ENCODE results near the gene PLXNA3. TPM values are rescaled to one million over a fixed set of nuclear protein-coding genes. Genes with fewer than 3 reads are reported as not detected.

Gene PLXNA3
- total RNA-seq, 1 donor from 2014 or later = 4.3 TPM

DNA sequence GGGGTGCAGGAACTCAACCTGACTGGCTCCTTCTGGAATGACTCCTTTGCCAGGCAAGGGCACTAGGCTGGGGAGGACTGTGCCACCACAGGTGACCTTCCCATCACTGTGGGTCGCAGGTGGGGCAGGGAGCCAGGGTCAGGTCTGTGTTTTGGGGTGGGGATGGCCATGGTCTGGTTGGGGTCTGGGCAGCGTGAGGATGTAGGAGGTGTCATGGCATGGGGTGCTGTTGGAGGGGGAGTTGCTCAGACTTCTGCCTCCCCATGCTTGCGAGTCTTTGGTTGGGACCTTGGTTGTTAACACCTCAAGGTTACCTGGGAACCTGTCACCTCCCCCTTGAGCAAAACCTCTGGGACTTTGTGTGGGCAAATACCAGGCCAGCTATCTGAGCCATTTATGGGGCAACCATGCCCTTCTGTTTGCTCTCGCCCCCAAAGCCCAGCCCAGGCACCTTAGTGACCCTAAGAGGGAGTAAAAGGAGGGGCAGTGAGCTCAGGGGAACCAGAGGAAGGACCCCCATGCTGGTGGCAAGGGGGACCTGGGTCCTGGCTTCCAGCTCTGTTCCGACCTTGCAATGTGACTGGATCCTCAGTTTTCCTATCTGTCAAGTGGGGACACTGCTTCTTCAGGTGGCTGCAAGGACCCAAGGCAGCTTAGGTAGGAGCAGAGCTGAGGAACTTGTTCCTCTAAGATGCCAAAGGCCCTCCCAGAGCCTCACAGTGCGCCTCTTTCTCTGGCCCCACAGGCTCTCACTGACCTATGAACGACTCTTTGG lies 23.5 kb upstream of the PLXNA3 start:
- Histone ChIP-seq H3F3A (ENCODE audit: low read depth) (peaks cover 8% of the 10 kb centered on the region), H3K9me3 (ENCODE audit: low read depth) (no peaks in the 10 kb centered on the region), H3K4me2 (no peak overlapping the region), H3K4me3 (no peak overlapping the region), H3K27ac (no peak overlapping the region), H2AFZ (replicated peaks) (no peak overlapping the region), H3K36me3 (no peaks in the 10 kb centered on the region), H4K20me1 (ENCODE audit: low read depth) (peaks cover 20% of the 10 kb centered on the region), H3K79me2 (ENCODE audit: low read depth) (peaks cover 25% of the 10 kb centered on the region), H3K9ac (no peak overlapping the region), H3K4me1 (no peaks in the 10 kb centered on the region), H3K27me3 (no peaks in the 10 kb centered on the region)
- Mint-ChIP-seq H3K4me3 (no peak overlapping the region), H3K4me1 (peaks cover 16% of the 10 kb centered on the region), H3K27me3 (ENCODE audit: insufficient read depth, low read depth) (peaks cover 18% of the 10 kb centered on the region), H3K27ac (no peak overlapping the region), H3K9me3 (peaks cover 30% of the 10 kb centered on the region), H3K36me3 (peaks cover 10% of the 10 kb centered on the region)
- TF ChIP-seq EZH2phosphoT487 (IDR thresholded peaks at IDR 0.05) = no peak
- TF ChIP-seq, protein P1, sequence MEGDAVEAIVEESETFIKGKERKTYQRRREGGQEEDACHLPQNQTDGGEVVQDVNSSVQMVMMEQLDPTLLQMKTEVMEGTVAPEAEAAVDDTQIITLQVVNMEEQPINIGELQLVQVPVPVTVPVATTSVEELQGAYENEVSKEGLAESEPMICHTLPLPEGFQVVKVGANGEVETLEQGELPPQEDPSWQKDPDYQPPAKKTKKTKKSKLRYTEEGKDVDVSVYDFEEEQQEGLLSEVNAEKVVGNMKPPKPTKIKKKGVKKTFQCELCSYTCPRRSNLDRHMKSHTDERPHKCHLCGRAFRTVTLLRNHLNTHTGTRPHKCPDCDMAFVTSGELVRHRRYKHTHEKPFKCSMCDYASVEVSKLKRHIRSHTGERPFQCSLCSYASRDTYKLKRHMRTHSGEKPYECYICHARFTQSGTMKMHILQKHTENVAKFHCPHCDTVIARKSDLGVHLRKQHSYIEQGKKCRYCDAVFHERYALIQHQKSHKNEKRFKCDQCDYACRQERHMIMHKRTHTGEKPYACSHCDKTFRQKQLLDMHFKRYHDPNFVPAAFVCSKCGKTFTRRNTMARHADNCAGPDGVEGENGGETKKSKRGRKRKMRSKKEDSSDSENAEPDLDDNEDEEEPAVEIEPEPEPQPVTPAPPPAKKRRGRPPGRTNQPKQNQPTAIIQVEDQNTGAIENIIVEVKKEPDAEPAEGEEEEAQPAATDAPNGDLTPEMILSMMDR (IDR thresholded peaks at IDR 0.05) = no peak
- TF ChIP-seq EZH2 (IDR thresholded peaks at IDR 0.05) = no peak
- DNase-seq (ENCODE audit: low spot score) = no peak

DNA sequence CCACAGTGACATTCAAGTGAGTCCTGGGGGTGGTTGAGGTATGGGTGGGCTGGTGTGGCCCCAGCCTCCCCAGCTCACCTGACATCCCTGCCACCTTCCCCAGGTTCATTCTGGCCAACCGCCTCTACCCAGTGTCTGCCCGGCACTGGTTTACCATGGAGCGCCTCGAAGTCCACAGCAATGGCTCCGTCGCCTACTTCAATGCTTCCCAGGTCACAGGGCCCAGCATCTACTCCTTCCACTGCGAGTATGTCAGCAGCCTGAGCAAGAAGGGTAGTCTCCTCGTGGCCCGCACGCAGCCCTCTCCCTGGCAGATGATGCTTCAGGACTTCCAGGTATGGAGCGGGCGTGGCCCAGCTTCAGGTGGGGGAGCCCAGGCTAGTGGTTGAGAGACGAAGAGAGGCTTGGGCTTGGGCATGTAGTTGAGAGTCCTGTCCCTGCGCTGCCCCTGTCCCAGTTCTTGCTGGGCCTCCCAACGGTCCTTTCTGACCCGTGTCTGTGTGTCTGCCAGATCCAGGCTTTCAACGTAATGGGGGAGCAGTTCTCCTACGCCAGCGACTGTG lies 22.8 kb upstream of the PLXNA3 start:
- Mint-ChIP-seq H3K27me3 (ENCODE audit: insufficient read depth, low read depth) (peaks cover 19% of the 10 kb centered on the region), H3K27ac (no peak overlapping the region), H3K36me3 (peaks cover 11% of the 10 kb centered on the region), H3K4me1 (peaks cover 13% of the 10 kb centered on the region), H3K4me3 (peak overlapping the region; percentile 87), H3K9me3 (peaks cover 29% of the 10 kb centered on the region)
- H3K4me1 ChIP-seq = no peaks in the 10 kb centered on the region
- no peaks in the 10 kb centered on the region for H3K27me3 ChIP-seq
- no peak for DNase-seq (ENCODE audit: low spot score)
- no peaks in the 10 kb centered on the region for H3K9me3 ChIP-seq (ENCODE audit: low read depth)
- peaks cover 32% of the 10 kb centered on the region for H3K79me2 ChIP-seq (ENCODE audit: low read depth)
- no peak overlapping the region for H3K4me2 ChIP-seq
- peaks cover 8% of the 10 kb centered on the region for H3F3A ChIP-seq (ENCODE audit: low read depth)
- no peak overlapping the region for H3K27ac ChIP-seq
- H4K20me1 ChIP-seq (ENCODE audit: low read depth) = peaks cover 26% of the 10 kb centered on the region
- H2AFZ ChIP-seq (replicated peaks) = no peak overlapping the region
- no peak overlapping the region for H3K4me3 ChIP-seq
- no peaks in the 10 kb centered on the region for H3K36me3 ChIP-seq
- H3K9ac ChIP-seq = no peak overlapping the region
- TF ChIP-seq EZH2 (IDR thresholded peaks at IDR 0.05) (no peak), EZH2phosphoT487 (IDR thresholded peaks at IDR 0.05) (no peak)
- TF ChIP-seq, protein P1 (IDR thresholded peaks at IDR 0.05) = no peak

DNA sequence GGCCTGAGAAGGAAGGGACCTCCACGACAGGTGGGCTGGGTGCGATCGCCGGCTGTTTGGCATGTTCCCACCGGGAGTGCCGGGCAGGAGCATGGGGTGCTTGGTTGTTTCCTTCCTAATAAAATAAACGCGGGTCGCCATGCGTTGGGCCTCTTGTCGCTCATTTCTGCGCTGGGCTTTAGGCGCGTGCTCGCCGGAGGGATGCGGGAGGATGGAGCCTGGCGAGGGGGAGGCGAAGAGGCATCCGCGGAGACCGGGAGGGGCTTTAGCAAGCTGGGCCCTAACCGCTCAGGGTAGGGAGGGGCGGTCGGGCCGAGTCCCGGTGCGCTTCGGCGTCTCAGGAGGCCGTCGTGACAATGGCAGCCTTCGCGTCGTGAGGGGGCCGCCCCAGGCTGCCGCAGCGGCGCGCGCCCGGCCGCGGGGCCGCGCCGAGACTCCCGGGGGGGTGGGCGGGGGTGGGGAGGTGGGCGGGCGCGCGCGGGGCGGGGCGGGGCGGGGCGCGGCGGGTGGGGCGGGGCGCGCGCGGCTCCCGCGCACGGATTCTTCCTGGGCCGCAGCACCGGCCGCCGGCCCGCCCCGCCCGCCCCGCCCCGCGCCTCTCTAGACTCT lies 21.6 kb upstream of the PLXNA3 start:
- H3K9me3 Mint-ChIP-seq = peaks cover 28% of the 10 kb centered on the region
- H3K9me3 ChIP-seq (ENCODE audit: low read depth) = no peaks in the 10 kb centered on the region
- peak overlapping the region; percentile 87 for H3K4me3 Mint-ChIP-seq
- H3K4me1 Mint-ChIP-seq = peaks cover 10% of the 10 kb centered on the region
- TF ChIP-seq, protein P1 (IDR thresholded peaks at IDR 0.05) = no peak
- TF ChIP-seq EZH2phosphoT487 (IDR thresholded peaks at IDR 0.05) = no peak
- no peak for TF ChIP-seq EZH2 (IDR thresholded peaks at IDR 0.05)
- no peaks in the 10 kb centered on the region for H3K4me1 ChIP-seq
- H2AFZ ChIP-seq (replicated peaks) = no peak overlapping the region
- H3K27me3 Mint-ChIP-seq (ENCODE audit: insufficient read depth, low read depth) = peaks cover 16% of the 10 kb centered on the region
- H3K4me2 ChIP-seq = peak overlapping the region; percentile 86
- peaks cover 33% of the 10 kb centered on the region for H4K20me1 ChIP-seq (ENCODE audit: low read depth)
- peaks cover 6% of the 10 kb centered on the region for H3K36me3 Mint-ChIP-seq
- peak overlapping the region; percentile 71 for H3K4me3 ChIP-seq
- H3K36me3 ChIP-seq = no peaks in the 10 kb centered on the region
- H3K9ac ChIP-seq = peak overlapping the region; percentile 75
- H3K27ac ChIP-seq = peak overlapping the region; percentile 98
- H3K27ac Mint-ChIP-seq = peak overlapping the region; percentile 97
- H3K27me3 ChIP-seq = no peaks in the 10 kb centered on the region
- H3F3A ChIP-seq (ENCODE audit: low read depth) = peaks cover 8% of the 10 kb centered on the region
- H3K79me2 ChIP-seq (ENCODE audit: low read depth) = peaks cover 36% of the 10 kb centered on the region
- peak; percentile 80 for DNase-seq (ENCODE audit: low spot score)

Measured in neural progenitor cell (in vitro differentiated cells).